Hematopoietic multipotent progenitor cell treated with erythropoietin and hydrocortisone succinate and interleukin-3 and kit ligand, for 6 days (in vitro differentiated cells): ENCODE measurements around the gene RAB33B.

Experiments
- DNase-seq: peaks from one replicate; pipeline ENCODE4 v3.0.0-alpha.2; 2015

Gene RAB33B

GRCh38 chr4:139509727-139510410 lies 55.9 kb downstream of the RAB33B start:
- peak; percentile 42 for DNase-seq

- DNase-seq: no peak
Observed at GRCh38 chr4:139511320-139511719, 57.4 kb downstream of the RAB33B start.

- DNase-seq: peak; percentile 23
Observed at GRCh38 chr4:139514382-139515059, 60.6 kb downstream of the RAB33B start.

GRCh38 chr4:139515531-139515958 lies 61.6 kb downstream of the RAB33B start:
- no peak for DNase-seq

- no peak for DNase-seq
Observed at GRCh38 chr4:139521754-139522401, 68.0 kb downstream of the RAB33B start.

GRCh38 chr4:139522457-139522856 lies 68.5 kb downstream of the RAB33B start:
- DNase-seq: no peak

- DNase-seq: no peak
Observed at GRCh38 chr4:139523076-139523475, 69.2 kb downstream of the RAB33B start.

- DNase-seq: no peak
Observed at GRCh38 chr4:139524062-139524631, 70.2 kb downstream of the RAB33B start.

- no peak for DNase-seq
Observed at GRCh38 chr4:139525414-139525813, 71.5 kb downstream of the RAB33B start.
